Glutamatergic neuron (in vitro differentiated cells): ENCODE measurements around the gene CHST15. TPM values are rescaled to one million over a fixed set of nuclear protein-coding genes. Genes with fewer than 3 reads are reported as not detected.

Experiments used
- DNase-seq: peaks from one replicate; pipeline ENCODE4 v3.0.0; 2022
- H3K27ac Mint-ChIP-seq: one replicate; pipeline ENCODE4 v1.8.0; 2020; ENCODE audit warnings: mild to moderate bottlenecking, mixed read lengths, inconsistent platforms; ENCODE audit not compliant: unreplicated experiment
- H3K27me3 Mint-ChIP-seq: one replicate; pipeline ENCODE4 v1.8.0; 2020; ENCODE audit warnings: mild to moderate bottlenecking, moderate library complexity, mixed read lengths, inconsistent platforms; ENCODE audit not compliant: unreplicated experiment
- H3K36me3 Mint-ChIP-seq: one replicate; pipeline ENCODE4 v1.8.0; 2020; ENCODE audit warnings: mild to moderate bottlenecking, mixed read lengths, inconsistent platforms; ENCODE audit not compliant: unreplicated experiment
- H3K4me1 Mint-ChIP-seq: one replicate; pipeline ENCODE4 v1.8.0; 2020; ENCODE audit warnings: mild to moderate bottlenecking, low read depth, mixed read lengths, inconsistent platforms; ENCODE audit not compliant: unreplicated experiment
- H3K4me3 Mint-ChIP-seq: one replicate; pipeline ENCODE4 v1.8.0; 2020; ENCODE audit warnings: mild to moderate bottlenecking, mixed read lengths, inconsistent platforms; ENCODE audit not compliant: unreplicated experiment
- H3K9me3 Mint-ChIP-seq: one replicate; pipeline ENCODE4 v1.8.0; 2020; ENCODE audit warnings: mild to moderate bottlenecking, moderate library complexity, mixed read lengths, inconsistent platforms; ENCODE audit not compliant: unreplicated experiment
- CTCF ChIP-seq: fragments of 200-600 bp; sonication (generic); IDR thresholded peaks from one replicate; pipeline ENCODE4 v1.5.0; 2021; ENCODE audit not compliant: partially characterized antibody, unreplicated experiment
- total RNA-seq: library from RNA; stranded (reverse); fragmentation: NEBNext Ultra II Directional; extraction: Animal tissue kit (Norgen Biotek cat#: 25700); gene quantifications from one replicate; pipeline ENCODE4 v1.2.1, GENCODE V29; 2021; ENCODE audit not compliant: unreplicated experiment

Gene CHST15
- total RNA-seq, 1 donor from 2014 or later = 2.4 TPM

- Mint-ChIP-seq H3K27ac (no peak overlapping the region), H3K4me3 (no peak overlapping the region), H3K9me3 (peaks cover 16% of the 10 kb centered on the region), H3K36me3 (peaks cover 4% of the 10 kb centered on the region), H3K27me3 (peaks cover 9% of the 10 kb centered on the region), H3K4me1 (peaks cover 8% of the 10 kb centered on the region)
- DNase-seq = peak; percentile 3
- TF ChIP-seq CTCF = no peak
Observed at GRCh38 chr10:123998197-123999141, 94.9 kb downstream of the CHST15 start.

GRCh38 chr10:123997486-123998196 lies 95.8 kb downstream of the CHST15 start:
- no peak overlapping the region for H3K27ac Mint-ChIP-seq
- no peak for DNase-seq
- no peak for TF ChIP-seq CTCF
- peaks cover 13% of the 10 kb centered on the region for H3K27me3 Mint-ChIP-seq
- H3K4me1 Mint-ChIP-seq = peaks cover 8% of the 10 kb centered on the region
- peaks cover 4% of the 10 kb centered on the region for H3K36me3 Mint-ChIP-seq
- H3K4me3 Mint-ChIP-seq = no peak overlapping the region
- peaks cover 18% of the 10 kb centered on the region for H3K9me3 Mint-ChIP-seq

- DNase-seq = no peak
- H3K9me3 Mint-ChIP-seq = peaks cover 18% of the 10 kb centered on the region
- peaks cover 8% of the 10 kb centered on the region for H3K4me1 Mint-ChIP-seq
- H3K36me3 Mint-ChIP-seq = peaks cover 4% of the 10 kb centered on the region
- peaks cover 13% of the 10 kb centered on the region for H3K27me3 Mint-ChIP-seq
- no peak for TF ChIP-seq CTCF
- H3K27ac Mint-ChIP-seq = no peak overlapping the region
- no peak overlapping the region for H3K4me3 Mint-ChIP-seq
Observed at GRCh38 chr10:123997013-123997412, 96.4 kb downstream of the CHST15 start.

- H3K36me3 Mint-ChIP-seq = no peaks in the 10 kb centered on the region
- H3K4me1 Mint-ChIP-seq = peaks cover 8% of the 10 kb centered on the region
- no peak overlapping the region for H3K27ac Mint-ChIP-seq
- no peak for DNase-seq
- no peak for TF ChIP-seq CTCF
- H3K9me3 Mint-ChIP-seq = peaks cover 18% of the 10 kb centered on the region
- peaks cover 13% of the 10 kb centered on the region for H3K27me3 Mint-ChIP-seq
- no peak overlapping the region for H3K4me3 Mint-ChIP-seq
Observed at GRCh38 chr10:123996302-123996701, 97.1 kb downstream of the CHST15 start.
